COR-L47 (cell line): Measurements from ENCODE around the gene MFRP.

Experiments
- DNase-seq: peaks from one replicate; lab custom pipeline; 2025; lab: John Stamatoyannopoulos, UW

Gene MFRP

DNA sequence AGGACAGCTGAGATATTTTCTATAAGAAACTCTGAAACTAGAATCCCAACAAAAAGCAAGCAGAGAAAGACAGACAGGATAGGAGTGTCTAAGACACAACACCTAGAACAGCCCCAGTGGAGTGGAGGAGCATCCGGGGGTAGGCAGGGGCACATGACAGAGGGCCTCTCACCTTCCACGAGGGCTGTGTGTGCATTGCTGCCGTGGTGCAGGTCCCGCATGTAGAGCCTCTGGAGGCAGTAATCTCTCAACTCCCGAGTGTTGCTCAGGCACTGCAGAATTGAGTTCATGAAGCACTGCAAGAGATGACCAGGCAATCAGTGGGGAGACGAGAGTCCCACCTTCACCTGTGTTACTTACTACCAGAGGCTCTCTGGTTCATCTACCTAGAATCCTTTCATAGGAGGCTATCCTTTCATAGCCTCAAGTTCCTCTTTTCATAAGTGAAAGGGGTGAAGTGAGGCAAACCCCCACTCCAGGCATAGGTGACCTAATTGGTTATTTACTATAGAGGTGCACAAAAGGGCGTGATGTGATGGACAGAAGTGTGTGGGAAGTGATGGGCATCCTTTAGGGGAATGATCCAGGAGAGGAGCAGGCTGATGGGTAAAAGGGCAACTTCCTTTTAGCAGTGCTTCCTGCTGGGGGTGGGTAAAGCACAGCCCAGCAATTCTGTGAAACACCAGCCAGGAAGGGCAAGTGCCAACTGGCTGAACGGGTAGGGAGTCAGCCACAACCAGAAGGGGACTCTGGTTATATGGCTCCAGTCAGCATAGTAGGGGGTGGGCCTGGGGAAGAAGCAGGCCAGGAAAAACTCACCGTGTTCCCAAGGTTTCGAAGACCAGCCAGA, 13.1 kb upstream of the MFRP start:
- DNase-seq: no peak

DNA sequence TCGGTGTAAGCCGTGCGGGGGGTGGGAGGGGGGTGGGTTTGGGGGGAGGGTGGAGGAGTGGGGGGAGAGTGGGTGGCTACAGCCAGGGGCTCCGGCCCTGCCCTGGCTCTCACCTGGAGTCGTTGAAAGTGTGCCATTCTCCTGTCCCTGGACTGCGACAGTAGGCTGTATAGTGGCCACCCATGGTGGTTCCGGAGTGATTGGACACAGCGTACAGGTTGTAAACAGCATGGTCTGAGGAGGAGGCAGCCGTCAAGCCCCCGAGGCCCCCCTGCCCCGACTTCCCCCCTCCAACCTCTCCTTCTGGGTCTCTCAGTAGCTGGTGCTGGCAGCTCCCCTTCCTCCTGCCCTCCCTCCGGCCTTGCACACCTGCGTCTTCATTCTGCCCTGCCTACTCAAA, 10.6 kb upstream of the MFRP start:
- no peak for DNase-seq

DNA sequence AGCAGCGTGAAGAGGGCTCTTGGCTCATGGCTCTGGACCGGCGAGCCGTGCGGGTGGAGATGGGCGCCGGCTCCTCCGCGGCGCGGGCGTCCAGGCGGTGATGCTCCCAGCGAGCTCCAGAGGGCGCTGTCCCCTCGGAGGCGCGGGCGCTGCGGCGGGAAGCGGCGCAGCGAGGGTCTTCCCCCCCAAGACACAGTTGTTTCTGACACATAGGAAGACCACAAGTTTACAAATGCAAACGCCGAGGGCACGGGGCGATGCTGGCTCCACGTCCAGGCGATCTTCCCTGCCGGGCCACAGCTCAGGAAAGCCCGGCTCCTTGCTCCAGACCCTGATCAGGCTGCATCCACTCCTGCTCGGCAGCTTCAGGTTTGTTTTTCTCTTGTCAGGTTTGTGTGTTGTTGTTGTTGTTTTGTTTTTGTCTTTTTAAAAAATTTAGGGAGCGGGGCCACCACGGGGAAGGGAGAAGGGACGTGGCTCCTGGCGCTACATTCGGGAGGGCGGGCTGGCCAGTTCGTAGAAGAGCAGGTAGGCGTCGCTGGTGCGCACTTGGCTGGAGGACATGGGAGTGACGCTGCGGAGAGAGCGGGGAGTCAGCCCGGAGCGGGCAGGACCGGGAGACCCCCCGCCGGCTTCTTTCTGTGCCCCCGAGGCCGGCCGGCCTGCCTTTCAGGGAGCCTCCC, 10.0 kb upstream of the MFRP start:
- peak; percentile 36 for DNase-seq

DNA sequence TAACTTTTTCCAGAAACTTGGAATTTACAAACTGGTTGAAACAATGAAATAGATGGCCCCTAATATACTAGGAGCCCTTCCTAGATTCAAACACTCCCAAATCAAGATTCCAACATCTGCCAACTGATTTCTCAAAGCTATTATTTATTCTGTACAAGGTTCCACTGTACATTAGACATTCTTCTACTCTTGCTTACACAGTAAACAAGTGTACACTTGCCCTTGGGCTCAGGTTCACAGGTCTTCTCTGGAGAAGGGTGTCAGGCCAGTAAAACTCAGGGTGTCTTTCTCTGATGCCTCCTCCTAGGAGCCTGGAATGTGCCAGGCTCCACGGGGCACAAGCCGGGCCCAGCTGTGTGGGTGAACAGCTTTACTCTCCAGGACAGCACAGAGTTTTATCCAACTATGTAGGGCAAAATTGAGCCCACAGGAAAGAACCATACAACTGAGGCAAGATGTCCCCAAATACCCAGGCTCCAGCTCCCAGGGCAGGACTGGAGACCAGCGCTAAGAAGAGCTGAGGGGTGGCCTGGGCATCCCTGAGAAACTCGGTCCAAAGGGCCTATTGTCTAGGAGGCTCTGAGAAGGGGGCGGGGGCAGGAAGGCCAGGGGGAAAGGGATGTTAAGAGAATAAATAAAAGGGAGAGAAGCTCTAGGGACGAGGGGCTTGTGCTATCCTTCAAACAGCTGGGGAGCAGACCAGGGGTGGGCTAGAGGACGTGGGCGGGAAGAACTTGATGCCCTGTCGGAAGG, 8.8 kb upstream of the MFRP start:
- DNase-seq: no peak

DNA sequence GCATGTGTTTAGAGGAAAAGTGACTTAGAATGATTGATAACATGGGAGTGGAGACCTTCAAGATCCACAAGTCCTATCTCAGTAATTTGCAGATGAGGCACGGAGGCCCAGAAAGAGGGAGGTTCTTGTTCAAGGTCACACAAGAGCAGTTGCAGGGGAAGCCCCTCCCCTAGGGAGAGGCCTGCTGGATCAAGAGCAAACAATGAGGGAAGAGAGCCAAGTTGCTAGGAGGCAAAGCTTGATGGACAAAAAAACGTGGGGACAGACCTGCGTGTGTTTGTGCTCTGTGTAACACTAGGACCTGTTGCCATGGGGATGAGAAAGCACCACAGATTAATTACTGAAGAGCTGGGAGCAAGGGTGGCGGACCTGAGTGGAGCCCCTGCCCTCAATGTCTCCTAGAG, 6.4 kb upstream of the MFRP start:
- peak; percentile 83 for DNase-seq

DNA sequence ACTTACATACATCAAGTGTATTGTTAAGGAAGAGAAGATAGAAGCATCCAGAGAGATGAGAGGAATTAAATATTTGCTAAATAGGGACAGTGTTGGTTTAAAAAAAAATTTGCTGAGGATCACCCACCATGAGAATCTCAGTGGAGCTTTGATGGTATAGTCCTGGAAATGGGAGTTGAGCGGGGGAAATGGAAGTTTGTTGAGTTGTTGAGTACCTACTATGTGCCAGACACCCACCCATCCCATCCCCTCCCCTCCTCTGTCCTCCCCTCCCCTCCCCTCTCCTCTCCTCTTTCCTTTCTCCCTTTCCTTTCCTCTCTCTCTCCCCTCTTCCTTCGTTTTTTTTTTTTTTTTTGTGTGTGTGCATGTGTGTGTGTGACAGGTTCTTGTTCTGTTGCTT, 4.7 kb upstream of the MFRP start:
- DNase-seq: no peak

DNA sequence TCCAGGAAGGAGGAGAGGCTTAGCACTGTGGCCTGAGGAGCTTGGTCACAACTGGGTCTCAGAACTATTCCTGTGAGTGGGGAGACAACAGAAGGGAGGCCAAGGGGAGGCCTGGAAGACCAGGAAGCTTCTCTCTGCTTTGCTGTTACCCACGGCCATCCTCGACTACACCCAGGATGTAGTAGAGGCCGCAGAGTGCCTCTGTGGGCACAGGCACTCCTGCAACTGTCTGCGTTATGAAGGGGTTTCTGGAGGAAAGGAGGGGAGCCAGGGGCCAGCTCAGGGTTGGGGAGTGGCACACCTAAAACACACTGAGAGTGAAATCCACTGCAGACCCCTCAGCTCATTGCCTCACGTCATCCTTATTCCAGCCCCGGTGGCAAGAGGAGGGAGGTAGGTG, 3.8 kb upstream of the MFRP start:
- DNase-seq: no peak

DNA sequence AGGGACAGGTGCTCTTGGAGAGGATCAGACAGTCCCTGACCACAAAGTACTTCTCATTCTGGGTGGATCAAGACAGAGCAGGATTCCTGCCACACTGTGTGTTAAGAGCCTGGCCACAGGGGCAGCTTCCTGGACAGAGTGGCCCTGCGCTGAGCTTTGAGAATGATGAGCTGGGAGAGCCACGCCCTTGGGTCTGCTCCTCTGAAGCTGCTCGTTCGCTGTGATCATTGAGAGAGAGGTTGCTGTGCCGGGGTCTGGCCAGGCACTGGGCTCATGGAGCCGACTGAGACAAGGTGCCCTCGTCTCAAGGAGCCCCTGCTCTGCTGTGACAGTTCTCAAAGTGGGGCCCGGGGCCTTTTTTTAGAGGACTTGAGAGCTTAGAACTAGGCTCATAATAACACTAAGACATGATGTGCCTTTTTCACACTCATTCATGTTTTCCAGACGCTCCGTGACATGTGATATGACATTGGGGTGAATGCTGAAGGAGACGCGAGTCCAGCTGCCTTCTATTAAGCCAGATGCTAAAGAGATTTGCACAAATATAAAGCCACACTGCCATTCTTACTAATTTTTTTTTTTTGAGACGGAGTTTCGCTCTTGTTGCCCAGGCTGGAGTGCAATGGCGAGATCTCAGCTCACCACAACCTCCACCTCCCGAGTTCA, 1.6 kb upstream of the MFRP start:
- no peak for DNase-seq

DNA sequence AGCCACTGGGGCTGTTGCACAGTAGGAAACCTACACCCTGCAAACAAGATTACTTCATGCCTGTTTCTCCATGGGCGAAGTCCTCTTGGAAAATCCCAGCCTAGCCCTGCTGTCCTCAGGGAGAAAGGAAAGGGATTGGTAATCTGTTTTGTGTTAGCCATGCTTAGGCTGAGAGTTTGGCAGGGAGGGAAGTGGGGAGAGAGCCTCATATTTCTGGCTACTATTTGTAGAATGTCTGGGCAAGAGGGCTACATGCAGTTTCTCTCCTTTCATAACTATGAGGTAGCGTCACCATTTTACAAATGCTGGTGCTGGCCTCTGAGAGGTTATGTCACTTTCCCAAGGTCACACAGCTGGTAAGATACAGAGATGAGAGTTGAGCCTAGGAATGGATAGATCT, 737 bp upstream of the MFRP start:
- no peak for DNase-seq

DNA sequence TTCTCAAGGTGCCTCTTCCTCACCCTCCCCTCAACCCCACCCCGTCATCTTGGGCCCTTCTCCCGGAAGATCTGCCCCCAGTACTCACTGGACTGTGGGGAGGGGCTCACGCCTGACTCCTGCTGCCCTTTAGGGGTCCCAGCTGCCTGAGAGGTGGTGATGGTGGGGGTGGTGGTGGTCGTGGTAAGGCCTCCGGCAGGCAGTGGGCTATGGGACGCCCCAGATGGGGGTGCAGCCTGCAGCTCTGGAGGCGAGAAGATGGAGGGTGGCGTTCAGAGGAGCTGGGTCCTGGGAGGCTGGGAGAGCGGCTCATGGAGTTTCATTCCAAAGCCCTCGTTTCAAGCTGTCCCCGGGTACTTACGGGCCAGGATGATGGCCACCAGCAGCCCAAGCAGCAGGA, 820 bp downstream of the MFRP start:
- DNase-seq: no peak

DNA sequence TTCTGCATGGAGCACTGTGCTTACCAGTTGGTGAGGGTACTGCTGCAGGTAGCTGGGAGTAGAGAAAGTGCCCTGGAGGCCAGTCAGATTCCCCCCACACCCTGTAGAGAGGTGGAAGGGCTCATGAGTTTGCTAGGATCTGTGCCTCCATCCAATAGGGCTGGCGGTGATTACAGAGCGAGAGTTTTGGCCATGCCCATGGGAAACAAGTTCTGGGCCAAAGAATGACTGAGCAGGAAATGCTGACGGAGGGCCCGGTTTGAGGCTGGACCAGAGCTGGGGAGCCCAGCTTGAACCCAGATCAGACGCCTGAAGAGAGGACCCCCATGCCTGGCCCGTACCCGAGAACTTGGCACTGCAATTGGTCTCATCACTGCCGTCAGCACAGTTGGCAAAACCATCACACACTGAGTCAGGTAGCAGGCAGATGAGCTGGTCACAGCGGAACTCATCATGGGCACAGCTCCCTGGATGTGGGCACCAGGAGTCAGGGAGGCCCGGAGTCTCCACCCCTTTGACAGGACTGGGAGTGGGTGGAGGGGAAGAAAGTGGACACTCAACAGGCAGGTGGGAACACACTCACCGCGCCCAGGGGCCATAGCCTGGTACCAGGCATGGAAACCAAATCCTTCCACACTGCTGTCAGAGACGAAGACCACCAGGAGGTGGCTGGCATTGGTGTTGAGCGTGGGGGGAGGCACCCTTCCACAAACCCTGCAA, 2.1 kb downstream of the MFRP start:
- no peak for DNase-seq

DNA sequence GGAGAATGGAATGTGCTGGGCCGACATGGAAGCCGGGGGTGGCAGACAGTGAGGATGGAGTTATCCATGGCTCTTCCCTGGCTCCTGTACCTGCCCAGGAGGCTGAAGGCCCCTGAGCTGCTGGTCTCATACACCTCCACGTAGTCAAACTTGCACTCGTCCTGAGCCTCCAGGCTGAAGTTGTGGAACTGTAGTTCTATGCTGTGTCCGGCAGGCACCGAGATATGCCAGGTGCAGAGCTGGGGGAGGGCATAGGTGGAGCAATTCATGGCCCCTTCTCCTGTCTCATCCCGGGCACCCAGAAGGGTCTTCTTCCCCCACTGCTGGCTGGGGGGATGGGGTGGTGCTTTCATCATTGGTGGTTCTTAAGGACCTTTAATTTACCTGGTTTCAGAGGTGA, 2.8 kb downstream of the MFRP start:
- DNase-seq: no peak

DNA sequence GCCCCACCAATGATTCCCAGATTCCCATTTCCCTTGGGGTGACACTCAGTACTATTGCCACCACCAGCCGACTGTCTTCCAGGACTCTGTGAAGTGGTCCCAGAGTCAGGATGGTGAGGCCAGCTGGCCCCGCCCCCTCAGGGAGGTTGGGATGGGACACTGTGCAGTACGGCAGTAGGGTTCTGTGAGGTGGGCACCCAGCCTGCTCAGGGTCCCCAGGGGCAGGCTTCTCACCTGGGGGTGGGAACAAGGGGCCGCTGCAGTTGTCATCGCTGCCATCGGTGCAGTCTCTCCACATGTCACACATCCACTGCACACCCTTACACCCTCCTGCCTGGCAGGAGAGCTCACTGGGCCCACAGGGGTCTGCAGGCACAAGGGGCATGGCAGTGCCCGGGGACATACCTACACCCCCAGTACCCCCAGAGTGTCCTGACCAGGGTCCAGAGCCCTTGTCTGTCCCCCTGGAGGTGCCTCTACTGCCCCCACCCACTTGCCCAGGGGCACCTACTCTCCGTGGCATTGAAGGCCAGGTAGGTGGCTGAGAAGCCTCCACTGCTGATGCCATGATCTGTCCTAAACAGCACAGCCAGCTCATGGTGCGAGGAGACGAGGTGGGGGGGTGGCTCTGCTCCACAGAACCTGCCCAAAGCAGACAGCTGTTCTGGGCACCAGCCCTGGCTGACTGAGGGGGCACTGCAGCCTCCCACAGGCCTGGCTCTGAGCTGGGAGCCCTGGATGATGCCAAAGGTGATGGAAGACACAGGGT, 4.0 kb downstream of the MFRP start:
- no peak for DNase-seq

DNA sequence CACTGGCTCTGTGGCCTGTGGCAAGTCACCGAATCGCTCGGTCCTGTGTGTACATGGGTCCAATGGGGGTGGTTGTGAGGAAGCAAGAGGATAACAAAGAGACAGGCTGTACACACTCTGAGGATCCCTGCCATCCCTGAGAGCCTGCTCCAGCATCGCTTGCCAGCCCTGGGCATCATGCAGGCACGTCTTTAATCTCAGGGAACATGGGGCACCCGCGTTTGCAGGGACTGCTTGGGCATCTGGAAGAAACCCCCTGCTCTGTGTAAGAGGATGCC, 4.5 kb downstream of the MFRP start:
- DNase-seq: no peak

DNA sequence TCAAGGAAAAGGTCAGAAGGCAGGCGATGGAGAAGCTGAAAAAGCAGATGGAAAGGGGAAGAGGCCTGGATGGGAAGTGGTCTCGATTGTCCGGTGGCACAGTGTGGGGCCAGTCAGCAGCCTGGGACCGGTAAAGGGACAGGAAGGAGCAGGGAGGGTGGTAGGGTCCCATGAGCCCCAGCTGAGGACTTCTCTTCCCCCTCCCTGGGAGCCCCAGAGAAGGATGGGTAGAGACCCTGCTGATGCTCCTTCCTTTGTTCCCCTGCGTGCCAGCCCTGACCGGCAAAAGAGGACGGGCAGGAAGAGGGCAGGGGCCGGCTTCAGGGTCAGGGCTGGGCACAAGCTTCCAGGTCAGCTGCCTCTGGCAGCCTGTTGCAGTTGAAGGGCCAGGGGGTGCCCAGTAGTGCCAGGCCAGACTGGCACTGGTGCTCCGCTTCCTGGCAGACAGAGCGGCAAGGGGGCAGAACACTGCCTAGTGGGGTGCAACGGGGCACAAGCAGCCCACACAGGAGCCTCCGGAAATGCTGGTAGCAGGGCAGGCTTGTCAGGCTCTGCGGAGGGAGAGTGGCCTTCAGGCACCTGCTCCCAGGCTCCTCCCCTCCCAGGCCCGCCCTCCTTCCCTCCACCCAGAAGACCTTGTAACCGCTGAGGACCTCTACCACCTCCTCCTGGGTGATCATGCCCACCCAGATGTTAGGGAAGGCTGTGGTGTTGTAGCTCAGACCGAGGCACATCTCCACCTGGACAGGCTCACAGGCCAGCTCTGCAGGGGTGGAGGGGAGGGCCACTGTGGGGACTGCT, 5.1 kb downstream of the MFRP start:
- no peak for DNase-seq

DNA sequence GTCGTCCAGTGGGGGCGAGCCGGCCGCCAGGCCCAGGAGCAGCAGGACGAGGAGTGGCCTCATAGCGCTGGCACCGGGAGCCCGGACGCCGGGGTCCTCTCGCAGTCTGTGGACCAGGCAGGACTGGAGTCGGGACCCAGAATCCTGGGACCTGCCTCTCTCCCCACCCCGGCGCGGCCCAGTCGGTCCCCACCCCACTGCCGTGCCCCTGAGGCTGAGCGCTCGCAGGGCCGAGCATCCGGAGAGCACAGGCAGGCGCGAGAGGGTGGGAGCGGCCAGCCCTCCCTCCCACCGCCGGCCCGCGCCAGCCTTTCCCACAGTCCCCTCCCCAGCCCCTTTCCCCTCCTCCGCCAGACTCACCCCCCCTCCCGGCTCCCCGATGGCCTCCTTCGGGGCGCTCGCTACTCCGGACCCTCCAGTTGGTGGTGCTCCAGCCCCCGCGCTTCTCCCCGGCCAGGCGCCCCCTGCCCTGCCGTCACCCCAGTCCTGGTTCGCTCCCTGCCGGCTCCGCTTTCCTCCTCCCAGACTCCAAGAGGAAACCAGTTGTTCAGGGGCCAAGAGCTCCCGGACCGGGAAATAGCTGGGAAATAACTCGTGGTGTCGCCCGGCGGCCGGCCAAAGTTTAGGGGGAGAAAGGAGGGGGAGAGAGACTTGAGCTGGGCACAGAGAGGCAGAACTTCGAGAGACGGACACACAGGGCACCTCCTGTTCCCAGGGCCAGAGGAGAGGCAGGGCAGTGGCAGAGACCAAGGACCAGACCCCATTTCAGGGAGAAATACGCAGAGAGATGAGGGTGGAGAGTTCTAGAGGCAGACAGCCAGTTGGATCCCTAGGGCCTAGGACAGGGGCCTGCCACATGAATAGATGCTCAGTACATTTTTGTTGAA, 5.9 kb downstream of the MFRP start, which contains the start of gene C1QTNF5:
TSS of gene C1QTNF5 (minus strand) at position 549 of the 887 bp plus-strand sequence. CDS start at position 63, 486 bp downstream.
- DNase-seq: no peak

DNA sequence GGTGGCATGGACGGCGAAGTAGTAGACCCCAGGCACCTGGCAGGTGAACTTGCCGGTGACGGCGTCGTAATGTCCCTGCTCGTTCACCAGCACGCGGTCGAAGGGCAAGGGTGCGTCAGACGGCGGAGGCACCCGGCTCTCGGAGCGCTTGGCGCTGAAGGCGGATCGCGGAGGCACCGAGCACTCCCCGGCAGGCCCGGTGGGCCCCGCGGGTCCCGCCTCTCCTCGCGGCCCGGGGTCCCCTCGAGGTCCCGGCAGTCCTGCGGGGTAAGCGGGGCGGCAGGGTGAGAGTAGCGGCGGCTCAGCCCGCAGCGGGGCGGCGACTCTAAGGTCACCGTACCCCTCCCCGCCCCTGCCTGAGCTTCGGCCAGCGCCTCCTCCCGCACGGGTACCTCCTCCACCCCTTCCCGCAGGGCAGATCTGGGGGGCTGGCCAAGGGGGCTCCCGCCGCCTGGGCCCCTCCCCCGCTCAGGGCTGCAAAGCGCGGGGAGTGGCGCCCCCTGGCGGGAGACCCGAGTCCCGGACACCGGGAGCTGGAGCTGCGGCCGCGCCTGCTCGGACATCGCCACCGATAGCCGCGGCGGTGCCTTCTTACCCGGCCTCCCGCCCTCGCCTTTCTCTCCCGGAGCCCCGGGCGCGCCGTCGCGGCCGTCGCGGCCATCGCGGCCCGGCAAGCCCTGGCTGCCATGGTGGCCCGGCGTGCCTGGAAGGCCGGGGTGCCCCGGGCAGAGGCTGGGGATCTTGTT, 6.7 kb downstream of the MFRP start:
- DNase-seq: peak; percentile 3

DNA sequence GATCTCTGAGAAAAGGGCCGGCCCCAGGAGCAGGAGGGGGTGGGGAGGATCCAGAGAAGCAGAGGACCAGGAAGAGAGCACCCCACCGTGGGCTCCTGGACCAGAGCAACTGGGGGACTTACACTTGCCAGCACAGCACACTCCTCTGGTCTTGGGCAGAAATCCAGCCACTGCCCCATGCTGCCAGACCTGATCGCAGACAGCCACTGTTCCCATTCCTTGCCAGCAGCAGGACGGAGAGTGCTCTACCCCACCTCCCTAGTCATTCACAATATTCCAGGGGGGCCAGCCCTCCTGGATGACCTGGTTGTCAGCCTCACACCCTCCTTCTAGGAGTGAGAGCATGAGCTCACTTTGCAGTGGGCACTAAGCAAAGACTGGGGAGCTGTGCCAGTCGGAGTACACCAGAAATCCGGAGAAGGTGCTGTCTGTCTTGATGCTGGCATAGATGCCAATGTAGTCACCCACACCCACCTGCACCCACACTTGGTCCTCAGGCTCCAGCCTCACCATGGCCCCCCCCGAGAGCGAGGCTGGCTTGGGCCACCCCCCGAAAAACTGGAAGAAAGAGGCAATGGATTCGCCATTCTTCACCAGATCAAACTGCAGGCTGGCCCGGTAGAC, 7.4 kb downstream of the MFRP start:
- DNase-seq: no peak
